SK-N-MC (cell line): ENCODE results near the gene CRYGN.

Experiments used
- DNase-seq: peaks from one replicate; pipeline ENCODE4 v3.0.0-alpha.2; 2011; ENCODE audit warnings: low read depth, low spot score
- H3K27ac ChIP-seq: fragments of 200-600 bp; sonication (generic); 2 replicates; pipeline ENCODE4 v1.5.1; 2016; ENCODE audit warnings: mixed run types
- H3K36me3 ChIP-seq: fragments of 200-600 bp; sonication (generic); 2 replicates; pipeline ENCODE4 v1.6.1; 2017; ENCODE audit warnings: antibody characterized with exemption, low read length, mixed read lengths; ENCODE audit not compliant: insufficient read depth
- H3K4me3 ChIP-seq: fragments of 200-600 bp; sonication (generic); 2 replicates; pipeline ENCODE4 v1.5.1; 2016
- H3K9ac ChIP-seq: fragments of 200-600 bp; sonication (generic); 2 replicates; pipeline ENCODE4 v1.8.0; 2017; ENCODE audit warnings: mixed run types, mixed read lengths; ENCODE audit not compliant: insufficient read length
- H3K9me3 ChIP-seq: fragments of 200-600 bp; sonication (generic); 2 replicates; pipeline ENCODE4 v1.6.1; 2017; ENCODE audit warnings: low read depth, mild to moderate bottlenecking, antibody characterized with exemption, low read length, moderate library complexity, mixed read lengths
- EZH2 ChIP-seq: fragments of 200-600 bp; sonication (generic); IDR thresholded peaks from one replicate; pipeline ENCODE4 v1.6.1; 2017; ENCODE audit warnings: antibody characterized with exemption
- FOXP2 ChIP-seq: optimal IDR thresholded peaks from 2 replicates; pipeline ENCODE3; 2011; ENCODE audit warnings: mild to moderate bottlenecking, moderate library complexity; ENCODE audit not compliant: insufficient read depth; ENCODE audit errors: extremely low read length, control extremely low read depth
- POLR2AphosphoS5 ChIP-seq: IDR thresholded peaks from 2 replicates; pipeline ENCODE4 v1.6.1; 2012; ENCODE audit warnings: mild to moderate bottlenecking, low read depth, low read length, borderline replicate concordance

CRYGN gene

DNA sequence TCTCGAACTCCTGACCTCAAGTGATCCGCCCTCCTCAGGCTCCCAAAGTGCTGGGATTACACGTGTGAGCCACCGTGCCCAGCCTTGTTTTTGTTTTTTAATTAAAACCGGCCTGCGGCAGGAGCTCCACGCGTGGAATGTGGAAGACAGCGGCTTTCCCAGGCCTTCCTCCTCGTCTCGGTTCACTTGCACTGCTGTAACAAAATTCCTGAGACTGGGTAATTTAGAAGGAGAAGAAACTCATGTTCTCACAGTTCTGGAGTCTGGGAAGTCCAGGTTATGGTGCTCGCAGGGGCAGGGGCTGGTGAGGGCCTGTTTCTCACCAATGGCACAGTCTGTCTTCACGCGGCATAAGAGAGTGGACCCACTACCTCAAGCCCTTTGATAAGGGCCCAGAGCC, 14.4 kb upstream of the CRYGN start:
- H3K4me3 ChIP-seq = no peak overlapping the region
- no peak overlapping the region for H3K27ac ChIP-seq
- H3K9me3 ChIP-seq = no peaks in the 10 kb centered on the region
- DNase-seq = no peak
- TF ChIP-seq EZH2 = no peak
- TF ChIP-seq POLR2AphosphoS5 = no peak
- no peak for TF ChIP-seq FOXP2
- no peaks in the 10 kb centered on the region for H3K36me3 ChIP-seq
- no peak overlapping the region for H3K9ac ChIP-seq

- TF ChIP-seq EZH2 (no peak), FOXP2 (no peak), POLR2AphosphoS5 (no peak)
- Histone ChIP-seq H3K27ac (no peak overlapping the region), H3K9ac (no peak overlapping the region), H3K4me3 (no peak overlapping the region), H3K36me3 (no peaks in the 10 kb centered on the region), H3K9me3 (no peaks in the 10 kb centered on the region)
- no peak for DNase-seq
Measured at GRCh38 chr7:151453326-151453791, 13.4 kb upstream of the CRYGN start.

DNA sequence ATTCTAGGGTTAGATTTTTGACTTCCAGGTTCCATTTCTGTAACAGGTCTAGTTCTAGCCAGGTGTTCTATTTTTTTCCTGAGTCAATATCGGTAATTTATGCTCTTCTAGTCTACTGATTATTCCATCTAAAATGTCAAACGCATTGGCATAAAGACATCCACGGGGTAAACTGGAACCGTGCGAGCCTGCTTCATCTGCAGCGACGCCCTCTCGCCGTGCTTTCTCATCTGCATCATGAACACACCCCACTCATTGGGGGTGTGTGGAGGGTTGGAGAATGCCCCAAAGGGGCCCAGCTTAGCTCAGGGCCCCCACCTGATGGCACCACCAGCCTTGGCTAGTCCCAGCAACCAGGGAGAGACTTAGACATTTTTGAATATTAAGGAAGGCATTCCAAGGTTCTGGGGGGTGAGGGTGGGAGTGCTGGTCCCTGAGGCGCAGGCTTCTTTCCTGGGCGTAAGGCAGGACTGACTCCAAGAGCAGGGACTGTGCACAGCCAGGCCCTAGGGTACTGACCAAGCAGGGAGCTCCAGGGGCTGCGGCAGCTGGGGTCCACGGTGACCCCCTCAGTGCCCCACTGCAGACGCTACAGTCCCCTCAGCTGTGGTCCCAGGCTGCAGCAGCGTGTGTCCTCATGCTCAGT, 12.9 kb upstream of the CRYGN start:
- TF ChIP-seq POLR2AphosphoS5 (no peak), EZH2 (no peak), FOXP2 (no peak)
- H3K4me3 ChIP-seq = no peak overlapping the region

GRCh38 chr7:151451626-151452571, 12.0 kb upstream of the CRYGN start:
- no peaks in the 10 kb centered on the region for H3K9me3 ChIP-seq
- no peaks in the 10 kb centered on the region for H3K36me3 ChIP-seq
- no peak for TF ChIP-seq POLR2AphosphoS5
- no peak for TF ChIP-seq FOXP2
- TF ChIP-seq EZH2 = no peak
- no peak for DNase-seq
- no peak overlapping the region for H3K4me3 ChIP-seq
- no peak overlapping the region for H3K9ac ChIP-seq
- no peak overlapping the region for H3K27ac ChIP-seq

More for the DNA sequence above, 12.9 kb upstream of the CRYGN start:
- Histone ChIP-seq H3K27ac (no peak overlapping the region), H3K9ac (no peak overlapping the region), H3K9me3 (no peaks in the 10 kb centered on the region), H3K36me3 (no peaks in the 10 kb centered on the region)
- DNase-seq = no peak

DNA sequence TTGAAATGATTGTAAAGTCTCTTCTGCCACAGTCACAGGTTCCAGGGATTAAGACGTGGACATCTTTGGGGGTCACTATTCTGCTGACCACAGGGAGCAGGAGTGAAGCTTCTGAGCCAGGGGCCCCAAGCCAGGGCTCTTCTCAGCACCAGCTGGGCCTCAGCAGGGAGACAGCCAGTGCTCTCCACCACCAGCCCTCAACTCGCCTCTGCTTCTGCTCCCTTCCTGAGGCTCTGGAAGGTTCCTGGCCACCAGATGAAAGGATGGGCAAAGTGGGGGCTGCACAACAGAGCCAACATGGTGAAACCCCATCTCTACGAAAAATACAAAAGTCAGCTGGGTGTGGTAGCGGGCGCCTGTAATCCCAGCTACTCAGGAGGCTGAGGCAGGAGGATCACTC, 11.2 kb upstream of the CRYGN start:
- no peak overlapping the region for H3K9ac ChIP-seq

DNA sequence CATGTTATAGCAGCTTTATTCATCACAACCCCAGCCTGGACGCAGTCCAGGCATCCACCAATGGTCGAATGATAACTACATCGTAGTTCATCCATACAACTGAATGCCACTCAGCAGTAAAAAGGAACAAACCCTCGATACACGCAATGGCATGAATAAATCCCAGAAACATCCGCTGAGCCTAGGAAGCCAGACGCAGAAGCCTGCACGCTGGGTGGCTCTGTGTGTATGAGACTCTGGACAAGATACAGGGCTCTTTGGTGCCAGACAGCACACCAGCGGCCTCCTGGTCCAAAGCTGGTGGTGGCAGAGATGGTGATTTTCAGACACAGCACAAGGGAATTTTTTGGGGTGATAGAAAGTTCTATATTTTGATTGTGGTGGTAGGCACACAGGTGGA, 10.0 kb upstream of the CRYGN start:
- no peak for DNase-seq
- H3K9ac ChIP-seq = no peak overlapping the region

More for the DNA sequence above, 11.2 kb upstream of the CRYGN start:
- no peak for DNase-seq
- H3K27ac ChIP-seq = no peak overlapping the region
- TF ChIP-seq POLR2AphosphoS5 (no peak), FOXP2 (no peak), EZH2 (no peak)
- H3K4me3 ChIP-seq = no peak overlapping the region
- no peaks in the 10 kb centered on the region for H3K9me3 ChIP-seq
- H3K36me3 ChIP-seq = no peaks in the 10 kb centered on the region

GRCh38 chr7:151448261-151449252, 8.6 kb upstream of the CRYGN start:
- no peak overlapping the region for H3K9ac ChIP-seq
- no peaks in the 10 kb centered on the region for H3K9me3 ChIP-seq
- no peak for TF ChIP-seq POLR2AphosphoS5
- no peak for TF ChIP-seq FOXP2
- no peak for TF ChIP-seq EZH2
- no peak overlapping the region for H3K27ac ChIP-seq
- 0 out of 2 replicates have a peak overlapping the region, but pooled peaks have one; percentile 25 for H3K4me3 ChIP-seq
- DNase-seq = no peak
- H3K36me3 ChIP-seq = no peaks in the 10 kb centered on the region

More for the DNA sequence above, 10.0 kb upstream of the CRYGN start:
- no peaks in the 10 kb centered on the region for H3K9me3 ChIP-seq
- no peaks in the 10 kb centered on the region for H3K36me3 ChIP-seq
- H3K27ac ChIP-seq = no peak overlapping the region
- no peak overlapping the region for H3K4me3 ChIP-seq
- TF ChIP-seq FOXP2 (no peak), POLR2AphosphoS5 (no peak), EZH2 (no peak)

DNA sequence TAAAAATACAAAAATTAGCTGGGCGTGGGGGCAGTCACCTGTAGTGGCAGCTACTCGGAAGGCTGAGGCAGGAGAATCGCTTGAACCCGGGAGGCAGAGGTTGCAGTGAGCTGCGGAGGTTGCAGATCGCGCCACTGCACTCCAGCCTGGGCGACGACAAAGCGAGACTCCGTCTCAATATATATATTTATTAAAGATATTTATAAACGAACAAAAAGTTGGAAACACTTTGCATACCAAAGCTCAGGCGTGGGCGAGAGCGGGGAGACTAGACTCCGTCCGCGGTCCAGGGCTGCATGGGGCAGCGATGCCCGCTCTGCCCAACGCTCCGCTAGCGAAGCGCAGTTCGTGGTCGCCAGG, 7.9 kb upstream of the CRYGN start:
- TF ChIP-seq FOXP2 = no peak
- TF ChIP-seq EZH2 = no peak
- no peak for TF ChIP-seq POLR2AphosphoS5
- Histone ChIP-seq H3K9ac (no peak overlapping the region), H3K4me3 (no peak overlapping the region), H3K36me3 (no peaks in the 10 kb centered on the region), H3K9me3 (no peaks in the 10 kb centered on the region), H3K27ac (no peak overlapping the region)
- no peak for DNase-seq

DNA sequence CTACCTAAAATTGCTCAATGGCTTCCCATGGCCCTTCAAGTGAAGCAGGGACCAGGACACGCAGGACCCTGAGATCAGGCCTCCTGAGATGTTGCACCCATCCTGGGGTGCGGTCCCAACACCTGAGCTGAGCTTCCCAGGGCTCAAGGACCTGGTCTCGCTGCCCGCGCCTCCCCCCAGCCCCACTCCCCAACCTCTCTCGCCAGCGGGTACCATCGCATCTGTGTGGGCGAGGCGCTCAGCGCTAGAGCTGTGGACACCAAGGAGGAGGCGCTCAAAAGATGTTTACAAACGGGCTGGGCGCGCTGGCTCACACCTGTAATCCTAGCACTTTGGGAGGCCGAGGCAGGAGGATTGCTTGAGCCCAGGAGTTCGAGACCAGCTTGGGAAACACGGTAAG, 7.4 kb upstream of the CRYGN start:
- Histone ChIP-seq H3K9me3 (no peaks in the 10 kb centered on the region), H3K36me3 (no peaks in the 10 kb centered on the region), H3K4me3 (no peak overlapping the region), H3K9ac (no peak overlapping the region), H3K27ac (no peak overlapping the region)
- TF ChIP-seq FOXP2 = no peak
- DNase-seq = no peak
